Renal cortex interstitium (tissue), 11 donors: ENCODE results near the gene KIF1B. TPM values are rescaled to one million over a fixed set of nuclear protein-coding genes. Genes with fewer than 3 reads are reported as not detected.
A peak's percentile ranks its signal among the peaks of the same experiment; 100 is the strongest.
"Not testable (repeated sequence)": the region's sequence is repeated elsewhere in the genome, so short reads cannot be mapped to it uniquely, and the experiment has no call there.

Source experiments
- DNase-seq, 11 donors: peaks; one replicate each; pipeline ENCODE4 v3.0.0-alpha.2; 2013; ENCODE audit warnings: low read depth in 9 of 11, low spot score in 4 of 11; ENCODE audit errors: extremely low read depth in 1 of 11
- polyA plus RNA-seq, 3 donors: library from polyadenylated mRNA; unstranded; fragments of 120-200 nt; gene quantifications; one replicate each; pipeline ENCODE4 v1.2.1, GENCODE V29; 2013; ENCODE audit not compliant: insufficient read length in 3 of 3

KIF1B gene
- polyA plus RNA-seq, 3 donors: 46.9 to 50.4 (median 47.3) TPM

GRCh38 chr1:10216090-10216749 lies 5.8 kb downstream of the KIF1B start:
- DNase-seq: no peak

GRCh38 chr1:10217748-10218441 lies 7.5 kb downstream of the KIF1B start:
- no peak for DNase-seq

DNA sequence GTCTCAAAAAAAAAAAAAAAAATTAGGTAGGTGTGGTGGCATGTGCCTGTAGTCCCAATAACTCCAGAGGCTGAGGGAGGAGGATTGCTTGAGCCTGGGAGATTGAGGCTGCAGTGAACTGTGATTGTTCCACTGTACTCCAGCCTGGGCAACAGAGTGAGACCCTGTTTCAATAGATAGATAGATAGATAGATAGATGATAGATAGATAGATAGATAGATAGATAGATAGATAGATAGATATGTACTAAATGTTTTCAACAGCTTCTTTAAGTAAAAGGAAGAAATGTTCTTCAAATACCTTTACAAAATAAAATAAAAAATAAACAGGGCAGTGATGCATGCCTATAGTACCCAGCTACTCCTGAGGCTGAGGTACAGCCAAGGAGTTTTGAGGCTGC lies 9.8 kb downstream of the KIF1B start:
- DNase-seq: no peak

GRCh38 chr1:10220657-10221056 lies 10.3 kb downstream of the KIF1B start:
- DNase-seq: not testable (repeated sequence)

GRCh38 chr1:10225573-10225972 lies 15.2 kb downstream of the KIF1B start:
- DNase-seq: peak in 1 of 11 donors; percentile 18

GRCh38 chr1:10228528-10228927 lies 18.2 kb downstream of the KIF1B start:
- no peak for DNase-seq

GRCh38 chr1:10229903-10230302 lies 19.5 kb downstream of the KIF1B start:
- no peak for DNase-seq

- DNase-seq: no peak
Measured at GRCh38 chr1:10232163-10232562, 21.8 kb downstream of the KIF1B start.

GRCh38 chr1:10236405-10237156 lies 26.2 kb downstream of the KIF1B start:
- no peak for DNase-seq

- no peak for DNase-seq
Measured at GRCh38 chr1:10237157-10237539, 26.8 kb downstream of the KIF1B start.

GRCh38 chr1:10242135-10242534 lies 31.8 kb downstream of the KIF1B start:
- DNase-seq: no peak

- no peak for DNase-seq
Measured at GRCh38 chr1:10242811-10243210, 32.4 kb downstream of the KIF1B start.

DNA sequence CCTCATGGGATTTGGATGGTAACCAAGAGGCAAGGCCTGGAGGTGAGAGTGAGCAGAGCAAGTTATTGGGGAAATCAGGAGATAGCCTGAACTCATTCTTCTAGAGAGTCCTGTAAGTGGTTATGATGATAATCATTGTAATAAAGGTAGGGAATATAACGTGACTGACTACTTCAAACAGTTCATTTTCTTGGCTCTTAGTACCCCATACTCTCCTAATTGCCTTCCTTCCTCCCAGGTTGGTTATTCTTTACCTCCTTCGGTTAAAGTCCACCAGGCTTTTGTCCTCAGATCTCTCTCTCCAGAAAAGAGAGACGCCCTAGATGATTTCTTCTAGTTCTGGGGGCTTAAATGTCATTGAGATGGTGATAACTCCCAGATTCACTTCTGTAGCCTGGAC lies 35.3 kb downstream of the KIF1B start:
- no peak for DNase-seq

GRCh38 chr1:10249808-10250457 lies 39.6 kb downstream of the KIF1B start:
- DNase-seq: no peak

DNA sequence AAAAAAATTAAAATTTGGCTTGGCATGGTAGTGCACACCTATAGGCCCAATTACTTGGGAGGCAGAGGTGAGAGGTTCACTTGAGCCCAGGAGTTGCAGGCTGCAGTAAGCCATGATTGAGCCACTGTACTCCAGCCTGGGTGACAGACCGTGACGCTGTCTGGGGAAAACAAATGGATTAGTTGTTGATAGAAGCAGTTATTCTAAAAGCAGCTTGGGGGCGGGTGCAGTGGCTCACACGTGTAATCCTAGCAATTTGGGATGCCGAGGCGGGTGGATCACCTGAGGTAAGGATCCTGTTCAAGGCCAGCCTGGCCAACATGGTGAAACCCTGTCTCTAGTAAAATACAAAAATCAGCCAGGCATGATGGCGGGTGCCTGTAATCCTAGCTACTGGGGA lies 40.3 kb downstream of the KIF1B start:
- peak in 8 of 11 donors; percentile 18 to 55 (median 32) for DNase-seq

GRCh38 chr1:10251325-10252108 lies 41.1 kb downstream of the KIF1B start:
- not testable (repeated sequence) for DNase-seq

DNA sequence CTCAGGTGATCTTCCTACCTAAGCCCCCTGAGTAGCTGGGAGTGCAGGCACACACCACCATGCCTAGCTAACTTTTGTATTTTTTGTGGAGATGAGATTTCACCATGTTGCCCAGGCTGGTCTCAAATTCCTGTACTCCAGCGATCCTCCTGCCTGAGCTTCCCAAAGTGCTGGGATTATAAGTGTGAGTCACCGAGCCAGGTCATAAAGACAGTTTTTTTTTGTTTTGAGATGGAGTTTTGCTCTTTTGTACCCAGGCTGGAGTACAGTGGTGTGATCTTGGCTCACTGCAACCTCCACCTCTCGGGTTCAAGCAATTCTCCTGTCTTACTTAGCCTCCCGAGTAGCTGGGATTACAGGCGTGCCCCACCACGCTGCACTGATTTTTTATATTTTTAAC lies 42.1 kb downstream of the KIF1B start:
- DNase-seq: no peak

DNA sequence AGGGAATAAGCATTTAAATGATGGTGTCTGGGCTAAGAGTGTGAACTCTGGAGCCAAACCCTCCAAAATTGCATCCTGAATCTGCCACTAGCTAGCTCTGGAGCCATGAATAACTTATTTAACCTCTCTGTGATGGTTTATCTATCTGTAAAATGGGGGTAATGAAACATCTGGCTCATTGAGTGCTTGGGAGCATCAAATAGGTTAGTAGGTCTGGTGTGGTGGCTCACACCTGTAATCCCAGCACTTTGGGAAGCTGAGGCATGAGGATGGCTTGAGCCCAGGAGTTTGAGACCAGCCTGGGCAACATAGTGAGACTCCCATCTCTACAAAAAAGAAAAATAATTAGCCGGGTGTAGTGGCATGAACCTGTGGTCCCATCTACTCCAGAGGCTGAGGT lies 42.8 kb downstream of the KIF1B start:
- DNase-seq: no peak

DNA sequence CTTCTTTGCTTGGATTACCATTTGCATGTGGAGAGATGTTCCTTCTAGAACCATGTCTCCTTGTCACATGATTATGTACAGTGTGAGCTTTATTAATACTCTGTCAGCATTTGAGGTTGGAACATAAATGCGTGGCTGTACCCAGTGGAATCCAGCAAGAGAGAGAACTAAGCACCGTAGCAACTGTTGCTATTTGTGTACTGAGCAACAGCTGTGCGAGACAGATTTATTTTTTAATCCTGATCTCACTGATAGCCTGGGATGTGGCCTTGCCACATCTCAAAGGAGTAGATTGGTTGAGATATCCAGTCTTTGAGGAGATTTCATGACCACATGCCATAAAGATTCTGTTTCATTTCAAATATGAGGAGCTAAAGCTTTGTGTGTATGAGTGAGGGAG lies 43.4 kb downstream of the KIF1B start:
- peak; percentile 40 to 82 (median 68) for DNase-seq
